ENCODE data around the gene BCR.

The BCR gene

GRCh38 chr22:23193196-23193827 is 13.0 kb downstream of the BCR start:
- no peak overlapping the region for H3K4me3 ChIP-seq (ENCODE audit: severe bottlenecking)
- TF ChIP-seq CTCF (IDR thresholded peaks at IDR 0.05; ENCODE audit: poor library complexity, severe bottlenecking) = no peak
- no peaks in the 10 kb centered on the region for H3K27me3 ChIP-seq (ENCODE audit: insufficient read depth, poor library complexity, severe bottlenecking)
- DNase-seq (ENCODE audit: low spot score) (no peak), ATAC-seq (ENCODE audit: low read depth) (peak; percentile 41; the same call in 1 of the 3 replicates)
- peaks cover 29% of the 10 kb centered on the region for H3K36me3 ChIP-seq (ENCODE audit: low read depth)
- peaks cover 20% of the 10 kb centered on the region for H3K9me3 ChIP-seq (ENCODE audit: severe bottlenecking)
- peak overlapping the region; percentile 27 for H3K27ac ChIP-seq (ENCODE audit: poor library complexity, severe bottlenecking)
- peaks cover 11% of the 10 kb centered on the region for H3K4me1 ChIP-seq (ENCODE audit: insufficient read depth, poor library complexity, severe bottlenecking)

DNA sequence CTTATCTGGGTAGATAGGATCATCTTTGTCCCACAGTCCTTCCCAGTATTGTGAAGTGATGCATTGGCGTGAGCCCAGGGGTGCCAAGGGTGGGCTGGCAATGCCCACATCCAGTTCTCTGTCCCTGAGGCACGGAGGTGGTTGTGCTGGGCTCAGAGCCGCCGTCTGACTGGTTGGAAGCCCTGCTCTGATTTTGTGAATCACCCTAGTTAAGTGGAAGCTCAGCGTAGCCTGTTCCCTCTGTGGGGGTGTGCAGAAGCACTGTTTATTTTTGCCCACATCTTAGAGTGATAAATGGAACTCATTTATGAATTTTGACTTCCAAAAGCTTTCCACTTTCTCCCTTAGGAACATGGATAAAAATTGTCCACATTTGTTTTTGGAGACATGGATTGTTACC is 13.6 kb downstream of the BCR start:
- Histone ChIP-seq H3K4me1 (ENCODE audit: insufficient read depth, poor library complexity, severe bottlenecking) (peaks cover 11% of the 10 kb centered on the region), H3K36me3 (ENCODE audit: low read depth) (peaks cover 27% of the 10 kb centered on the region), H3K4me3 (ENCODE audit: severe bottlenecking) (no peak overlapping the region), H3K27ac (ENCODE audit: poor library complexity, severe bottlenecking) (peak overlapping the region; percentile 27), H3K9me3 (ENCODE audit: severe bottlenecking) (peaks cover 21% of the 10 kb centered on the region), H3K27me3 (ENCODE audit: insufficient read depth, poor library complexity, severe bottlenecking) (no peaks in the 10 kb centered on the region)
- TF ChIP-seq CTCF (IDR thresholded peaks at IDR 0.05; ENCODE audit: poor library complexity, severe bottlenecking) = no peak
- no peak for DNase-seq (ENCODE audit: low spot score)
- peak; percentile 61; the same call in 2 of the 3 replicates for ATAC-seq (ENCODE audit: low read depth)

DNA sequence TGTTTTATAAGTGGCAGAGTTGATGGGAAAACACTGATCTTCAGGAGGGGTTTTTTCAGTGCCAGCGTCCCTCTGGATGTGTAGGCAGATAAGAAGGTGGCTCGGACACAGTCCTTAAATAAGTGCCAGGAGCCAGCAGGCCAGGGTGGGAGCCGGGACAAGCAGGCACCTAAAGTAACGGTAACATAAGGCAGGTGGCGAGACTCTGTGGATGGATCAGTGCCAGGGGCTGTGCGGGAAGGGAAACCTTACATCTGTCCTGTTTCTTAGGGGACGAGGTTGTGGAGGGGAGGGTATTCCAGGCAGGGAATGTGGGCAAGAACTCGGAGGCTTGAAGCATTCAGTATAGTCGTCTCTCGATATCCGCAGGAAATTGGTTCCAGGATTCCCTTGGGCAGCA is 15.9 kb downstream of the BCR start:
- H3K27me3 ChIP-seq (ENCODE audit: insufficient read depth, poor library complexity, severe bottlenecking) = no peaks in the 10 kb centered on the region
- H3K9me3 ChIP-seq (ENCODE audit: severe bottlenecking) = peaks cover 19% of the 10 kb centered on the region
- no peak overlapping the region for H3K4me3 ChIP-seq (ENCODE audit: severe bottlenecking)
- H3K36me3 ChIP-seq (ENCODE audit: low read depth) = peaks cover 30% of the 10 kb centered on the region
- peaks cover 11% of the 10 kb centered on the region for H3K4me1 ChIP-seq (ENCODE audit: insufficient read depth, poor library complexity, severe bottlenecking)
- ATAC-seq (ENCODE audit: low read depth) = no peak
- DNase-seq (ENCODE audit: low spot score) = no peak
- TF ChIP-seq CTCF (IDR thresholded peaks at IDR 0.05; ENCODE audit: poor library complexity, severe bottlenecking) = no peak
- no peak overlapping the region for H3K27ac ChIP-seq (ENCODE audit: poor library complexity, severe bottlenecking)

DNA sequence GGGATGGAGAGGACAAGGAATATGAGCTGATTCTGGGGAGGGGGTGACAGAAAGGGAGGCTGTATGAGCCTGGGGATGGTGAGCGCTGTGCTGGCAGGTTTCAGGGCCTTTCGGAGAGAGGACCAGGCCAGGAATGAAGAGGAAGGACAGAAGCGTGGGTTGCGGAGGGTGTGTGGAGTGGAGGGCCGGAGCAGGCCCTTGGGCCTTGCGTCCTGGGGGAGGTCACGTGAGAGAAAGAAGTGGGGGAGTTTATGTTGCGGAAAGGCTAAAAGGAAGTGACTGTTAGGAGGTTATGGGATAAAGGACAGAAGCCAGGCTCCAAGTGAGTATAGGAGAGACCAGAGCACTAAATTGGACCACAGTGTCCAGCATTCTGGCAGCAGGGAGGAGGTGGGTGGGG is 17.5 kb downstream of the BCR start:
- peaks cover 25% of the 10 kb centered on the region for H3K9me3 ChIP-seq (ENCODE audit: severe bottlenecking)
- H3K4me1 ChIP-seq (ENCODE audit: insufficient read depth, poor library complexity, severe bottlenecking) = peaks cover 11% of the 10 kb centered on the region
- peaks cover 36% of the 10 kb centered on the region for H3K36me3 ChIP-seq (ENCODE audit: low read depth)
- H3K27me3 ChIP-seq (ENCODE audit: insufficient read depth, poor library complexity, severe bottlenecking) = no peaks in the 10 kb centered on the region
- ATAC-seq (ENCODE audit: low read depth) (no peak), DNase-seq (ENCODE audit: low spot score) (no peak)
- no peak for TF ChIP-seq CTCF (IDR thresholded peaks at IDR 0.05; ENCODE audit: poor library complexity, severe bottlenecking)
- no peak overlapping the region for H3K4me3 ChIP-seq (ENCODE audit: severe bottlenecking)
- no peak overlapping the region for H3K27ac ChIP-seq (ENCODE audit: poor library complexity, severe bottlenecking)

- H3K9me3 ChIP-seq (ENCODE audit: severe bottlenecking) = peaks cover 21% of the 10 kb centered on the region
- H3K27me3 ChIP-seq (ENCODE audit: insufficient read depth, poor library complexity, severe bottlenecking) = no peaks in the 10 kb centered on the region
- H3K27ac ChIP-seq (ENCODE audit: poor library complexity, severe bottlenecking) = peak overlapping the region; percentile 31
- no peak overlapping the region for H3K4me3 ChIP-seq (ENCODE audit: severe bottlenecking)
- no peak for TF ChIP-seq CTCF (IDR thresholded peaks at IDR 0.05; ENCODE audit: poor library complexity, severe bottlenecking)
- no peak for ATAC-seq (ENCODE audit: low read depth)
- peaks cover 50% of the 10 kb centered on the region for H3K36me3 ChIP-seq (ENCODE audit: low read depth)
- peaks cover 1% of the 10 kb centered on the region for H3K4me1 ChIP-seq (ENCODE audit: insufficient read depth, poor library complexity, severe bottlenecking)
- DNase-seq (ENCODE audit: low spot score) = no peak
These were observed 18.9 kb downstream of the BCR start for GRCh38 chr22:23199159-23199558.
